Right ventricle myocardium inferior (tissue), 1 donor: ENCODE results near the gene STK16. TPM values are rescaled to one million over a fixed set of nuclear protein-coding genes. Genes with fewer than 3 reads are reported as not detected.
A peak's percentile ranks its signal among the peaks of the same experiment; 100 is the strongest.
"Not testable (repeated sequence)": the region's sequence is repeated elsewhere in the genome, so short reads cannot be mapped to it uniquely, and the experiment has no call there.

Experiments used
- ATAC-seq: fragments of 200-7000 bp; cut with Tn5 transposase; one replicate; pipeline ENCODE4 v1.9.1; 2020; ENCODE audit warnings: mild to moderate bottlenecking, moderate library complexity
- DNase-seq: peaks from one replicate; pipeline ENCODE4 v3.0.0; 2021; ENCODE audit errors: missing footprints
- intact Hi-C: fragments of 100-400 bp; cut with DNase I; formaldehyde crosslinking; loops from one replicate; pipeline ENCODE4 v1.11.0; 2022
- total RNA-seq: library from RNA; stranded (reverse); fragmentation: NEBNext Ultra II Directional; extraction: Animal tissue kit (Norgen Biotek cat#: 25700); gene quantifications from one replicate; pipeline ENCODE4 v1.2.1, GENCODE V29; 2021
- donor health status: DM: no; HTN: yes; CAD: no; lungs with severe emphysema.

Gene STK16
- total RNA-seq, 1 donor from 2014 or later: 17.1 TPM

DNA sequence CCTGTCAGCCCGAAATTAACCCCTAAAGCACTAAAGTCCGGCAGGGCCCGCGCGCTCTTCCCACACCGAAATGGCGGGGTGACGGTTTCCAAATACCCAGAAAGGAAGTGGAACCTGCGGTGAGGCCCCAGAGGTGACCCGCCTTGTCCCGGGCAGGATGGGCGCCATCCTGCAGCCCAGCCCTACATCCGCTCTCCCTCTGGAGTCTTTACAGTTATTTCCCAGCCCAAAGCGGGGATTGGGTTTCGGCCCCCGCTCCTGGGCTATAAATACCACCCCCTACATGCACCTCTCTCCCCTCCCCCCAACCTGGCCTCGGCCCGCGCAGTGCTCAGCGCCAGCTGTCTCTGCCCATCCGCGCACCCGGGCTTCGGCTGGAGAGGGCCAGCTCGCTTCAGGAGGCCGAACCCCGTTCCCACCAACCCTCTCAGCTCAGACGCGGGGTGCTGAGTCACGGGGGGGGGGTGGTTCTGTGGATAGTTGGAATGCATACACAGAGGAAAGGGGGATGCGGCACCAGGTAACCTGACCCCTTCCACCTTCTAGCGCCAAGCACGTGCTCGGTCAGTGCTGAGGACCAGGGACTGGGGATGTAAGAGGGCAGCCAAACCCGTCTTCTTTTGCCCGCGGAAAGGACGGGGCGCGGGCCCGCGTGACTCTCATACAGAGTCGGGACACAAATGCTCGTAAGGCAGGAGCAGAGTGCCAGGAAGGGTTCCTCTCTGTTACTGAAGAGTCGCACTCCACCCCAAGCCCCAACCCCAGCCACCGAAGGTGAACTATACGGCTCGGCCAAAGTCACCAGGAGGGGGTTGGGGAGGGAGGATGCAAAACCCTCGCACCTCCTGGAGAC is 7.8 kb downstream of the STK16 start, which contains the start of gene TUBA4B:
TSS of gene TUBA4B (plus strand) at position 344 of the 853 bp plus-strand sequence. CDS start at position 509, 165 bp downstream.
- intact Hi-C loops: loop anchor here (2.0 kb wide), 2 partner anchors 42 to 76 kb away; partner anchors contain the start of gene CNPPD1
- DNase-seq (no peak), ATAC-seq (peak; percentile 38)

- ATAC-seq (peak; percentile 92), DNase-seq (peak; percentile 95)
- intact Hi-C loops: loop anchor here (2.0 kb wide), 3 partner anchors 23 to 77 kb away; partner anchors contain the start of gene CNPPD1
Observed at GRCh38 chr2:219253753-219254589, 8.7 kb downstream of the STK16 start, which contains the start of gene TUBA4A. Gene TUBA4A (minus strand): TSS chr2:219253918. CDS start chr2:219253858, 60 bp downstream.

DNA sequence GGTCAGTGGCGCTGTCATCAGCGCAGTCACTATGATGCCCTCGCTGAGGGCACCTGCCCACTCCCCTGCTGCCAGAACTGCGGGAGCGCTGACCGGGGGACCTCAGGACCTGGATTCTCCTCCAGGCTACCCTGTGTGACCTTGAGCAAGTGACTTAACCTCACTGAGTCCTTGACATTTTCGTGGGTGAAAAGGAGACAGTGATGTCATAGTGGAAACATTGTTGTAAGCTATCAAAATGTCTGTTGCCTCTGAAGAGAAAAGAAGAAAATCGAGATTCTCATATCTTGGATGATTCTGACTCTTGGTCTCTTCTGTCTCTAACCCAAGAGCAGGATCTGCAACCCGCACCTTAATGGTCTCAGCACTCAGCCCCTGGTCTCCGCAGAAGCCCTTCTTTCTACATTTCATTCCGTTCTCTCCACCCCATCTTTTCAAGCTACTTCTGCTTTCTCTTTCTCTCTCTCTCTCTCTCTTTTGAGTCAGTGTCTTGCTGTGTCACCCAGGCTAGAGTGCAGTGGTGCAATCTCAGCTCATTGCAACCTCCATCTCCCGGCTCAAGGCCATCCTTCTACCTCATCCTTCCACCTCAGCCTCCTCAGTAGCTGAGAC is 9.4 kb downstream of the STK16 start:
- intact Hi-C loops: loop anchor here (2.0 kb wide), 1 partner anchor 22 kb away; no protein-coding TSS in a partner anchor
- DNase-seq (no peak), ATAC-seq (peak; percentile 5)

DNA sequence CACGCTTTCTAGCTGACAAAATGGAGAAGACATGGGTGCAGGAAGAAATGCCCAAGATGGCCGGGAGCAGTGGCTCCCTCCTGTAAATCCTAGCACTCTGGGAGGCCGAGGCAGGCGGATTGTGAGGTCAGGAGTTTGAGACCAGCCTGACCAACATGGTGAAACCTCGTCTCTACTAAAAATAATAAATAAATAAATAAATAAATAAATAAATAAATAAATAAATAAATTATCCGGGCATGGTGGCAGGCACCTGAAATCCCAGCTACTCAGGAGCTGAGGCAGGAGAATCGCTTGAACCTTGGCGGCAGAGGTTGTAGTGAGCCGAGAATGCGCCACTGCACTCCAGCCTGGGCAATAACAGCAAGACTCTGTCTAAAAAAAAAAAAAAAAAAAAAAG is 13.7 kb downstream of the STK16 start:
- DNase-seq, intact Hi-C loops, ATAC-seq: not testable (repeated sequence)

DNA sequence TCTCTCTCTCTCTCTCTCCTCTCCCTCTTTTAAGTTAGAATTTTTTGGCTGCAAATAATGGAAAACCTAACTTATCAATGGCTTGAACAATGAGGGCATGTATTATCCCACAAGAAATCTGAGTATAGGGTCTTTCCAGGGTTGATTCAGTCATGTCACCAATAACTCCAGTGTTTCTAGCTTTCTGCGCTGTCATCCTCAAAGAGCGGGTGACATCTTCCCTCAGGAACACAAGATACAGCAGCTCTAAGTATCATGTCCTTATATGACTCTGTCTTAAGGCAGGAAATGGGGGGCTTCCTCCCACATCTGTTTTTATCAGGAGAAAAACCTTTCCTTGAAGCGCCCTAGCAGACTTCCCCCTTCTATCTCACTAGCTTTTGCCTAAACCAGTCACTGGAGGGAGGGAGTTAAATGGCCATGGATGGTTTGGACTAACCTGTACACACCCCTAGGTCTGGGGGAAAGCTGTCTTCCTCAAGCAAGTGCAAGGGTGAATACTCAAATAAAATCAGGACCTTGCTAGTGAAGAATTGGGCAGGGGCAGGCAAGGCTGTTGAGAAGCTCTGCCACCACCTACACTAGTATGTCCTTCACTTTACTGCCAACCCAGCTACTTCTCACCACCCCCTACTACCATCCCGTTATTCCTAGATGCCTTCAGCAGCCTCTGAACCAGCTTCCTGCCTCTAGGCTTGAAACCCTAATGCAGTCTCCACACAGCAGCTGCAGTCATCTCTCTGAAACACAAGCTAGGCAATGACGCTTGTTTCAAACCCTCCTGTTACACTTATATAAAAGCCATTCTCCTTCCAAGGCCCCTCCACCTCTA is 16.0 kb downstream of the STK16 start:
- ATAC-seq (no peak), DNase-seq (no peak)
- intact Hi-C loops: no loop called here

DNA sequence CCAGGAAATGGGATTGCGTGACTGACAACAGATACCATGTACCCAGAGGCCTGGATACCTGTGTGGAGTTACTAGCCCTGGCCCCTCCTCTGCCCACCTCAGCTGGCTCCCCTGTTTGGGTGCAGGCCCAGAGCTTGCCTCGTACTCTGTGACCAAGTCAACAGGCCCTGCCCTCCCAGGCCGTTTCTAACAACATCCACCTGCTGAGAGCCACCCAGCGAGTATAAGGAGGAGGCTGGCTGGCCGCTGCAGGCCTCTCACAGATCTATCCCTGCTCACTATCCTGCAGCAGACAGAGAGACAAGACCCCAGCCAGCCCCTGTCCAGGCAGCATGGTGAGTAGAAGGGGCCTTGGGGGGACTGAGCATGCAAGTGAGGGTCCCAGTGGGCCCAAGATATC is 21.0 kb downstream of the STK16 start:
- intact Hi-C loops: no loop called here
- ATAC-seq (no peak), DNase-seq (no peak)

GRCh38 chr2:219266886-219267285 is 21.6 kb downstream of the STK16 start:
- intact Hi-C loops: no loop called here
- ATAC-seq: no peak
- no peak for DNase-seq

- no peak for DNase-seq
- intact Hi-C loops: no loop called here
- no peak for ATAC-seq
Observed at GRCh38 chr2:219268294-219268693, 23.0 kb downstream of the STK16 start.

- intact Hi-C loops: no loop called here
- ATAC-seq: peak; percentile 49
- DNase-seq: no peak
Observed at GRCh38 chr2:219269362-219270054, 24.2 kb downstream of the STK16 start.

DNA sequence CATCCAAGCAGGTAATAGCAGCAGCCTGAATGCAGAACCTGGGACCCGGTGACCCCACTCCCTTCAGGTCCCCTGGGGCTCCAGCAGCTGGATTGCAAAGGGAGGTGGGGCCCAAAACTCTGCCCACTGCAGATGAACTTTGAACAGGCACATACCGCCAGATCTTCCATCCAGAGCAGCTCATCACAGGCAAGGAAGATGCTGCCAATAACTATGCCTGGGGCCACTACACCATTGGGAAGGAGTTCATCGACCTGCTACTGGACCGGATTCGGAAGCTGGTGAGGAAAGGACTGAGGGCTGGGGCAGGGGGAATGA is 24.7 kb downstream of the STK16 start:
- no peak for ATAC-seq
- intact Hi-C loops: no loop called here
- no peak for DNase-seq

GRCh38 chr2:219271021-219271420 is 25.7 kb downstream of the STK16 start:
- no peak for DNase-seq
- intact Hi-C loops: no loop called here
- ATAC-seq: no peak

- DNase-seq (no peak), ATAC-seq (no peak)
- intact Hi-C loops: no loop called here
Observed at GRCh38 chr2:219272356-219272755, 27.1 kb downstream of the STK16 start.

DNA sequence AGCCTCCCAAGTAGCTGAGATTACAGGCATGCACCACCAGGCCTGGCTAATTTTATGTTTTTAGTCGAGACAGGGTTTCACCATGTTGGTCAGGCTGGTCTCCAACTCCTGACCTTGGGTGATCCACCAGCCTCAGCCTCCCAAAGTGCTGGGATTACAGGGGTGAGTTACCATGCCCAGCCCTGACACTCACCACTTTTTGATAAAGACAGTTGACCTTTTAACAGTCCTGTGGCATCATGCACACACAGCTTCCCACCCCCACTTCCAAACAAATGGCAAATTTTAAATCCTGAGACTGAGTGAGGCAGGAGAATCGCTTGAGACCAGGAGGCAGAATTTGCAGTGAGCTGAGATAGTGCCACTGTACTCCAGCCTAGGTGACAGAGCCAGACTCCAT is 27.7 kb downstream of the STK16 start:
- DNase-seq (no peak), ATAC-seq (no peak)

DNA sequence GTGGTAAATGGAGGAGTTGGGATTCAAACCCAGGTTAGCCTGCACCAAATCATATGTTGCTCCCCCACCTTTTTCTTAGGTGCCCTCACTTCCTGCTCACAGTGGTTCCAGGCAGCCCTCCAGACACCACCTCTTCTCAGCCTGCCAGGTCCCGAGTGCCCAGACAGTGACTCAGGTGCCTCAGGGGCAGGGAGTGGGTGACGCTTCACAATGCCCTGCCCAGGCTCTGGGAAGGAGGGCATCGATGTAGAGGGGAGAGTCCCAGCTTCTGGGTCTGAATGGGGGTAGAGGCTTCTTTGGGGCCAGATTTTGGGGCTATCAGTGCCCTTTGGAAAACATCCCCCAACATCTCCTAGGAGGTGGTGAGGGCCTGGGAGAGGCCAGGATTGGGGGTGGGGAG is 28.7 kb downstream of the STK16 start:
- DNase-seq (no peak), ATAC-seq (no peak)
- intact Hi-C loops: no loop called here

More for the DNA sequence above, 27.7 kb downstream of the STK16 start:
- intact Hi-C loops: no loop called here

- DNase-seq: no peak
- intact Hi-C loops: no loop called here
Observed at GRCh38 chr2:219274361-219274921, 29.2 kb downstream of the STK16 start.

GRCh38 chr2:219277703-219278654 is 32.7 kb downstream of the STK16 start:
- ATAC-seq (peak; percentile 15), DNase-seq (peak; percentile 91)
- intact Hi-C loops: loop anchor here (2.0 to 5.0 kb wide), 4 partner anchors 23 to 109 kb away; partner anchors contain the start of genes ANKZF1, ATG9A, CNPPD1 and DNPEP

More at GRCh38 chr2:219274361-219274921, 29.2 kb downstream of the STK16 start:
- ATAC-seq: no peak
